Suprapubic skin (tissue), 3 donors: ENCODE data around the gene KRT85.

ENCODE experiments used
- CTCF ChIP-seq, 2 donors: fragments of 200-600 bp in 1 of 2; fragments of 450-650 bp in 1 of 2; sonication (generic) in 1 of 2; IDR thresholded peaks; one replicate each; pipeline ENCODE4 v1.5.1; 2016 to 2019; ENCODE audit warnings: antibody characterized with exemption in 2 of 2, mild to moderate bottlenecking in 1 of 2, moderate library complexity in 1 of 2
- EP300 ChIP-seq: sonication (generic); formaldehyde crosslinking; IDR thresholded peaks from one replicate; pipeline ENCODE4 v1.6.1; 2017; ENCODE audit warnings: antibody characterized with exemption

DNA sequence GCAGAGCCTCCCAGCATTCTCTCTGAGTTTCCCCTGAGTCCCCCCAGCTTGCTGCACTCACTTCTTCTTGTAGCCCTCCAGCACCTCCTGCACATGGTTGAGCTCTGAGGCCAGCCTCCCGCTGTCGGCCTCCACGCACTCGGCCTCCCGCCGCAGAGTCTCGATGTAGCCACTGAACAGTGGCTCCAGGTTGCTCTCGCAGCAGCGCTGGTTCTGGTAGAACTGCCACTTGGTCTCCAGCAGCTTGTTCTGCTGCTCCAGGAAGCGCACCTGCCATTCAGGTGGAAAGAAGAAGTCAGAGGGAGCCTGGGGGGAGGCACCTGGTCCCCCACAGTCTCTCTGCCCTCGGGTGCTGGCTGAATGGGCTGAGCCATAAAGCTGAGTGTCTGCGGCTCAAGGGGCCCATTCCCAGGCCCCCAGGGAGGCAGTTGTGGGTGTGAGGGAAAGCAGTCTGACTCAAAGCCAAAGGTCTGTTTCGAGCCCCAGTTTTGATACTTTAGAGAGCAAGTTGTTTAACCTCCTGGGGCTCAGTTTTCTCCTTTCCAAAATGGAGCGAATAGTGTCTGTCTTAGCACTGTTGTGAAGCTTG, 2.3 kb downstream of the KRT85 start:
- TF ChIP-seq CTCF (IDR thresholded peaks at IDR 0.05) (no peak), EP300 (no peak)
